ENCODE results near the gene IRF5. TPM values are rescaled to one million over a fixed set of nuclear protein-coding genes. Genes with fewer than 3 reads are reported as not detected.
A peak's percentile ranks its signal among the peaks of the same experiment; 100 is the strongest.

Gene IRF5
- total RNA-seq, 1 donor from 2014 or later = 3.9 TPM

- Mint-ChIP-seq H3K27me3 (ENCODE audit: unreplicated experiment) (peaks cover 3% of the 10 kb centered on the region), H3K4me1 (ENCODE audit: unreplicated experiment) (no peaks in the 10 kb centered on the region), H3K36me3 (ENCODE audit: low read depth, unreplicated experiment) (peaks cover 4% of the 10 kb centered on the region), H3K9me3 (ENCODE audit: unreplicated experiment) (no peaks in the 10 kb centered on the region), H3K4me3 (ENCODE audit: unreplicated experiment) (no peak overlapping the region), H3K27ac (ENCODE audit: unreplicated experiment) (no peak overlapping the region)
- DNase-seq (ENCODE audit: low spot score) = peak; percentile 43
- no peak for TF ChIP-seq CTCF (IDR thresholded peaks at IDR 0.05; ENCODE audit: unreplicated experiment)
Measured at GRCh38 chr7:128890306-128891109, 47.2 kb upstream of the IRF5 start.

DNA sequence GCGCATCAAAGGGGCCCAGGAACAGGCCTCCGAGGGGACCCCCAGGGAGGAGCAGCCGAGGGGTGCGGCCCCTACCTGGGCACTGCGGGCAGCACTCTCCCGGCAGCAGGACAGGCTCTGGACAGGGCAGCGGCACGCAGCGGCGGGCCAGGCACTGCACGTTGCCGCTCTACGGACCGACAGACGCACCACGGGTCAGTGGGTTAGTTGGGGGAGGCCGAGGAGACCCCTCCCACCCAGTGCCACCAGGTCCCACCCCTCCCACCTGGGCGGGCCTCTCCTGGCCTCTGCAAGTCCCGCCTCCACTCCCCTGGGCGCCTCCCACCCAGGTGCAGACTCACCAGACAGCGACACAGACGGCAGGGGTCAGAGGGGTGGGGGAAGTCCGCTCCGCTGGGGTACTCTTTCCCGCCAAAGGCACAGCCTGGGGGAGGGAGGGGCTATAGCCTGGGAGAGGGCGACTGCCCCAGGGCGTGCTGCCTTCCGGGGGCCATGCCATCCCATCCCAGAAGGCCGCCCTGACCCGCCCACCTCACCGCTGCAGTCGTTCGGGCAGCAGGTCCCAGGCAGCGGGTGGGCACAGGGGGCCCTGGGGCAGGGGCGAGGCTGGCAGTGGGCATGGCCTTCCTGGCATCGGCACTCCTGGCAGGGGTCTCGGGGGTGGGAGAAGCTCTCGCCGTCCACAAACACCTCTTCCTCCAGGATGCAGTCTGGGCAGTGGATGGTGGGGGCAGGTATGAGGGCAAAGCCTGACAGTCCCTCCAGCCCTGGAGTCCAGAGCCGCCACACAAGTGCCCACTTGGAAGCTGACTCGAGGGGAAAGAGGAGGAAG, 46.4 kb upstream of the IRF5 start:
- H3K27ac Mint-ChIP-seq (ENCODE audit: unreplicated experiment) = no peak overlapping the region
- no peaks in the 10 kb centered on the region for H3K4me1 Mint-ChIP-seq (ENCODE audit: unreplicated experiment)
- H3K9me3 Mint-ChIP-seq (ENCODE audit: unreplicated experiment) = no peaks in the 10 kb centered on the region
- DNase-seq (ENCODE audit: low spot score) = no peak
- H3K4me3 Mint-ChIP-seq (ENCODE audit: unreplicated experiment) = peak overlapping the region; percentile 25
- TF ChIP-seq CTCF (IDR thresholded peaks at IDR 0.05; ENCODE audit: unreplicated experiment) = no peak
- H3K27me3 Mint-ChIP-seq (ENCODE audit: unreplicated experiment) = peaks cover 1% of the 10 kb centered on the region
- H3K36me3 Mint-ChIP-seq (ENCODE audit: low read depth, unreplicated experiment) = peaks cover 4% of the 10 kb centered on the region

GRCh38 chr7:128891942-128892269, 45.8 kb upstream of the IRF5 start:
- no peaks in the 10 kb centered on the region for H3K4me1 Mint-ChIP-seq (ENCODE audit: unreplicated experiment)
- no peak for TF ChIP-seq CTCF (IDR thresholded peaks at IDR 0.05; ENCODE audit: unreplicated experiment)
- H3K27ac Mint-ChIP-seq (ENCODE audit: unreplicated experiment) = no peak overlapping the region
- no peak for DNase-seq (ENCODE audit: low spot score)
- peaks cover 1% of the 10 kb centered on the region for H3K27me3 Mint-ChIP-seq (ENCODE audit: unreplicated experiment)
- peak overlapping the region; percentile 25 for H3K4me3 Mint-ChIP-seq (ENCODE audit: unreplicated experiment)
- peaks cover 4% of the 10 kb centered on the region for H3K36me3 Mint-ChIP-seq (ENCODE audit: low read depth, unreplicated experiment)
- H3K9me3 Mint-ChIP-seq (ENCODE audit: unreplicated experiment) = no peaks in the 10 kb centered on the region

- peaks cover 1% of the 10 kb centered on the region for H3K27me3 Mint-ChIP-seq (ENCODE audit: unreplicated experiment)
- peaks cover 4% of the 10 kb centered on the region for H3K36me3 Mint-ChIP-seq (ENCODE audit: low read depth, unreplicated experiment)
- H3K27ac Mint-ChIP-seq (ENCODE audit: unreplicated experiment) = no peak overlapping the region
- no peaks in the 10 kb centered on the region for H3K9me3 Mint-ChIP-seq (ENCODE audit: unreplicated experiment)
- TF ChIP-seq CTCF (IDR thresholded peaks at IDR 0.05; ENCODE audit: unreplicated experiment) = no peak
- DNase-seq (ENCODE audit: low spot score) = no peak
- H3K4me3 Mint-ChIP-seq (ENCODE audit: unreplicated experiment) = no peak overlapping the region
- H3K4me1 Mint-ChIP-seq (ENCODE audit: unreplicated experiment) = no peaks in the 10 kb centered on the region
Measured at GRCh38 chr7:128892521-128893250, 45.0 kb upstream of the IRF5 start.

Data from endothelial cell (in vitro differentiated cells).